Adrenal gland (tissue), 5 donors: Measurements from ENCODE around the gene KCNMA1.

ENCODE experiments used
- CTCF ChIP-seq, 6 experiments: fragments of 450-650 bp in 4 of 6; fragments of 200-600 bp in 2 of 6; sonication (generic) in 1 of 6; IDR thresholded peaks; 1 replicate in 5 of 6; 2 replicates in 1 of 6; pipeline versions ENCODE4 v1.5.1 to v1.8.0; 2016 to 2021; ENCODE audit warnings: antibody characterized with exemption in 6 of 6, mild to moderate bottlenecking in 2 of 6, moderate library complexity in 1 of 6
- POLR2A ChIP-seq, 2 donors: fragments of 450-650 bp; IDR thresholded peaks; one replicate each; pipeline ENCODE4 v1.6.1; 2017; ENCODE audit warnings: antibody characterized with exemption in 2 of 2, mild to moderate bottlenecking in 2 of 2, moderate library complexity in 1 of 2
- donor health status: DM: no; HTN: no; CAD: no.

GRCh38 chr10:77597560-77597959 lies 40.0 kb downstream of the KCNMA1 start:
- TF ChIP-seq CTCF (IDR thresholded peaks at IDR 0.05) (no peak), POLR2A (IDR thresholded peaks at IDR 0.05) (no peak)
